HG02642 (cell line): ENCODE measurements around the gene PRSS12.

ENCODE experiments used
- ATAC-seq: cut with Tn5 transposase; IDR thresholded peaks from one replicate; pipeline ENCODE4 v1.9.1; 2021; ENCODE audit warnings: mild to moderate bottlenecking; ENCODE audit not compliant: unreplicated experiment, poor library complexity

PRSS12 gene

GRCh38 chr4:118361192-118361591, 8.4 kb upstream of the PRSS12 start:
- no peak for ATAC-seq

- no peak for ATAC-seq
These were observed 7.3 kb upstream of the PRSS12 start for GRCh38 chr4:118360106-118360505.

GRCh38 chr4:118357601-118358000, 4.8 kb upstream of the PRSS12 start:
- no peak for ATAC-seq

- no peak for ATAC-seq
These were observed 3.9 kb upstream of the PRSS12 start for GRCh38 chr4:118356731-118357130.

- ATAC-seq = no peak
These were observed 3.3 kb upstream of the PRSS12 start for GRCh38 chr4:118356111-118356510.

- ATAC-seq = no peak
These were observed 2.1 kb upstream of the PRSS12 start for GRCh38 chr4:118354913-118355312.

GRCh38 chr4:118353534-118354030, 779 bp upstream of the PRSS12 start:
- ATAC-seq = no peak

GRCh38 chr4:118351851-118352827, 664 bp downstream of the PRSS12 start:
- peak; percentile 25 for ATAC-seq

- ATAC-seq = no peak
These were observed 1.8 kb downstream of the PRSS12 start for GRCh38 chr4:118350961-118351360.

GRCh38 chr4:118348886-118349285, 3.9 kb downstream of the PRSS12 start:
- ATAC-seq = no peak

GRCh38 chr4:118346495-118346894, 6.3 kb downstream of the PRSS12 start:
- ATAC-seq = no peak

- ATAC-seq = no peak
These were observed 7.0 kb downstream of the PRSS12 start for GRCh38 chr4:118345813-118346212.

- no peak for ATAC-seq
These were observed 8.0 kb downstream of the PRSS12 start for GRCh38 chr4:118344801-118345200.

- no peak for ATAC-seq
These were observed 9.3 kb downstream of the PRSS12 start for GRCh38 chr4:118343501-118343900.

- no peak for ATAC-seq
These were observed 12.7 kb downstream of the PRSS12 start for GRCh38 chr4:118340109-118340508.

GRCh38 chr4:118338981-118339765, 13.6 kb downstream of the PRSS12 start:
- ATAC-seq = no peak

- ATAC-seq = no peak
These were observed 14.3 kb downstream of the PRSS12 start for GRCh38 chr4:118338518-118338917.

- ATAC-seq = no peak
These were observed 14.8 kb downstream of the PRSS12 start for GRCh38 chr4:118337954-118338353.

GRCh38 chr4:118335774-118336173, 17.0 kb downstream of the PRSS12 start:
- no peak for ATAC-seq

GRCh38 chr4:118335324-118335723, 17.5 kb downstream of the PRSS12 start:
- no peak for ATAC-seq

- ATAC-seq = no peak
These were observed 21.5 kb downstream of the PRSS12 start for GRCh38 chr4:118331352-118331751.
